Muscle layer of duodenum (tissue), 2 donors: Measurements from ENCODE around the gene ZNF18.

Source experiments
- H3K27ac ChIP-seq: one replicate; pipeline ENCODE4 v1.7.0; 2013; ENCODE audit warnings: mild to moderate bottlenecking, low read length
- H3K27me3 ChIP-seq: one replicate; pipeline ENCODE4 v1.7.0; 2013; ENCODE audit warnings: low read depth, mild to moderate bottlenecking, control low read depth, low read length
- H3K36me3 ChIP-seq, 2 donors: one replicate each; pipeline ENCODE4 v1.7.0; 2013; ENCODE audit warnings: low read length in 2 of 2, control low read depth in 1 of 2, mild to moderate bottlenecking in 1 of 2; ENCODE audit not compliant: insufficient read depth in 2 of 2, control insufficient read depth in 1 of 2
- H3K4me1 ChIP-seq, 2 donors: one replicate each; pipeline ENCODE4 v1.7.0; 2013; ENCODE audit warnings: low read length in 2 of 2, mild to moderate bottlenecking in 2 of 2, control low read depth in 1 of 2, moderate library complexity in 1 of 2; ENCODE audit not compliant: insufficient read depth in 2 of 2, control insufficient read depth in 1 of 2
- H3K4me3 ChIP-seq, 2 donors: one replicate each; pipeline ENCODE4 v1.7.0; 2013; ENCODE audit warnings: low read length in 2 of 2, low read depth in 1 of 2, mild to moderate bottlenecking in 1 of 2
- H3K9me3 ChIP-seq, 2 donors: one replicate each; pipeline ENCODE4 v1.7.0; 2013; ENCODE audit warnings: low read length in 2 of 2, control low read depth in 1 of 2, mild to moderate bottlenecking in 1 of 2; ENCODE audit not compliant: control insufficient read depth in 1 of 2
- donor health status: healthy.

Gene ZNF18, protein sequence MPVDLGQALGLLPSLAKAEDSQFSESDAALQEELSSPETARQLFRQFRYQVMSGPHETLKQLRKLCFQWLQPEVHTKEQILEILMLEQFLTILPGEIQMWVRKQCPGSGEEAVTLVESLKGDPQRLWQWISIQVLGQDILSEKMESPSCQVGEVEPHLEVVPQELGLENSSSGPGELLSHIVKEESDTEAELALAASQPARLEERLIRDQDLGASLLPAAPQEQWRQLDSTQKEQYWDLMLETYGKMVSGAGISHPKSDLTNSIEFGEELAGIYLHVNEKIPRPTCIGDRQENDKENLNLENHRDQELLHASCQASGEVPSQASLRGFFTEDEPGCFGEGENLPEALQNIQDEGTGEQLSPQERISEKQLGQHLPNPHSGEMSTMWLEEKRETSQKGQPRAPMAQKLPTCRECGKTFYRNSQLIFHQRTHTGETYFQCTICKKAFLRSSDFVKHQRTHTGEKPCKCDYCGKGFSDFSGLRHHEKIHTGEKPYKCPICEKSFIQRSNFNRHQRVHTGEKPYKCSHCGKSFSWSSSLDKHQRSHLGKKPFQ

DNA sequence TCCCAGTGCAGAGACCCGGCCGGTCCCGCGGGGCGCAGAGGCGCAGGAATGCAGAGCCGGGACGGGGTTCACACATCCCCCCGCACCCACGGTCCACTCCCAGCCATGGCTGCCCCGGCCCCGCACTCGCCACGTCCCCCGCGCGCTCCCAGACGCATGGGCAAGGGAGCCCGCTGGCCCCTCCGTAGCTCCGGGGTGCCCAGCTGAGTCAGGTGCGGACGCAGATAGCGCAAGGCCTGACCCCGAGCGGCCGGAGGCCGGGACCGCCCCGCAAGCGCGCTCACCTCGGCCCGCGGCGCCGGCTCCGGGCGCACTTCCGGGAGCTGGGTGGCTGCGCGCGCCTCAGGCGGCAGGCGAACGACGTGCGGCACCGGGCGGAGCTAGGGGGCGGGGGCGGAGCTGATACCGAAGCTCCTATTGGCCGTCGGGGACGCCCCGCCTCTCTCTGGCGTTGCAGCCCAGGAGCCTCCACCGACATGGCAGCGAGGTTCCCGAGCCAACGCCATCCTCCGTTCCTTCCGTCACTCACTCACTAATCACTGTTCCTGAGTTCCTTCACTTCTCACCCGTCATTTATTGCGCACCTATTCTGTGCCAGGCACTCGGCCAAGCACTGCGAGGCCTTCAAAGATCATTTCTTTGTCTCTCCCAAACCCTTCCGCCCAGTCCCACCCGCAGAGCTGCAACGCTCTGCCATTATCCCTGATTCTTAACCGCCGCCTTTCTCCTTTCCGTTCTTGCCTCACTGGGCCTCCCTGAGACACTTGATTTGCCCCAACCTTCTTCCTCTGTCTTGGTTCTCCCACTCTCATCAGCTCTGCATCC is at the start of gene ZNF18:
ZNF18 (minus strand) TSS at position 329 of the 825 bp plus-strand sequence. CDS start 4,646 bp downstream, outside the sequence.
- Histone ChIP-seq H3K36me3 (peaks cover 0 to 5% of the 10 kb centered on the region in 2 donors), H3K4me1 (peaks cover 0 to 7% of the 10 kb centered on the region in 2 donors), H3K4me3 (peak within 1 kb of the TSS; percentile 75 to 87), H3K27me3 (no peaks in the 10 kb centered on the region), H3K9me3 (no peaks in the 10 kb centered on the region), H3K27ac (peak within 1 kb of the TSS; percentile 81)

- Histone ChIP-seq H3K9me3 (no peaks in the 10 kb centered on the region), H3K4me3 (no peak overlapping the region), H3K4me1 (peaks cover 4 to 12% of the 10 kb centered on the region in 2 donors), H3K27me3 (no peaks in the 10 kb centered on the region), H3K36me3 (no peaks in the 10 kb centered on the region), H3K27ac (no peak overlapping the region)
Observed at GRCh38 chr17:12046786-12047185, 49.5 kb upstream of the ZNF18 start.

DNA sequence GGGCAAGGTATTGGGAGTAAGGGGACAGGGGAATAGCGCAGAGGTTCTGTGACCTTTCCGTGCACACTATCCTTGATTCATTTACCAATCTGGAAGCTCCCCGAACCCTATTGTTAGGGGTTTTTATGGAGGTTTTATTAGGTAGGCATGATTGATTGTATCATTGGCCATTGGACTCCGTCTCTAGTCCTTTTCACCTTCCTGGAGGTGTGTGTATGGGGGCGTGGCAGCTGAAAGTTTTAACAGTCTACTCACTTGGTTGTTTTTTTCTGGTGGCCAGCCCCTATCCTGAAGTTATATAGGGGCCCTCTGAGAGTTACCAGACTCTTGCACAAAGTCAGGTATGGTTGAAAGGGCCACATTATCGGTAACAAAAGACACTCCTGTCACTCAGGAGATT is 46.4 kb upstream of the ZNF18 start:
- H3K9me3 ChIP-seq = no peaks in the 10 kb centered on the region
- H3K27ac ChIP-seq = no peak overlapping the region
- H3K27me3 ChIP-seq = no peaks in the 10 kb centered on the region
- H3K4me3 ChIP-seq = no peak overlapping the region
- no peaks in the 10 kb centered on the region for H3K36me3 ChIP-seq
- H3K4me1 ChIP-seq = peaks cover 0 to 12% of the 10 kb centered on the region in 2 donors

DNA sequence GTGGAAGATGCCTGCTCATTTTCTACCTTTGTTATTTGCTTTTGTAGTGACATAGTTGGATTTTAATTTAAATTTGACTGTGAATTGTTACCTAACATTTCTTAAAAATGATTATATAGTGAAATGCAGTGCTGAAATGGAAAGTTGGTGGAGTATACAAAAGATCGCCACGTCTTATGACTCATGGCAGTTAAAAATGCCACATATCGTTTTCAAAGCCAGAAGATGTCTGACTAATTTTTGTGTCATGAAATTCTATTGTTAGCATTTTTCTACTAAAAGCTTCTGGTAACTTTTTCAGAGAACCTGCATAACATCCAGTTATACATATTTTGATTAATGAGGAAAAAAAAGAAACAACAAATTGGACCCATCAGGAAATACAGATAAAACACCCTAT is 44.0 kb upstream of the ZNF18 start:
- Histone ChIP-seq H3K4me1 (peaks cover 0 to 8% of the 10 kb centered on the region in 2 donors), H3K4me3 (no peak overlapping the region), H3K27ac (no peak overlapping the region), H3K9me3 (no peaks in the 10 kb centered on the region), H3K27me3 (no peaks in the 10 kb centered on the region), H3K36me3 (no peaks in the 10 kb centered on the region)

- Histone ChIP-seq H3K27ac (no peak overlapping the region), H3K27me3 (no peaks in the 10 kb centered on the region), H3K4me1 (peaks cover 0 to 8% of the 10 kb centered on the region in 2 donors), H3K9me3 (no peaks in the 10 kb centered on the region), H3K36me3 (no peaks in the 10 kb centered on the region), H3K4me3 (no peak overlapping the region)
Observed at GRCh38 chr17:12040478-12040877, 43.2 kb upstream of the ZNF18 start.

DNA sequence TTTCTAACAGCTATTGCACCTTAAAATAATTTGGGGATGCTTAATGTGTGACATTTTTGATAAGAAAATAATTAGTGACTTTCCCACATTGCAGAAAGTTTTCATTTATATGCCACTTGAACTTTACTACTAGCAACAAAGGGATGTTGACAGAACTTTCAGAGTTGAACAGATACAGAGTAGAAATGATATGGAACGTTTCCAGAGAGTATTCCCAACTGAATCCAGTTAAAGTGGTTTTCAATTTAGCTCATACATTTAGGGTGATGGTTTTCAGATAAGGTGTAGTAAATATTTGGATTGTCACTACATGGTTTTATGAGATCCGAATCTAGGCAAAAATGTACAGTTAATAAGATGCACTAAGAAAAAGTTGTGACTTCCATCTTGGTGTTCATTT is 40.7 kb upstream of the ZNF18 start:
- Histone ChIP-seq H3K27me3 (no peaks in the 10 kb centered on the region), H3K4me1 (peaks cover 0 to 8% of the 10 kb centered on the region in 2 donors), H3K9me3 (no peaks in the 10 kb centered on the region), H3K27ac (no peak overlapping the region), H3K4me3 (no peak overlapping the region), H3K36me3 (no peaks in the 10 kb centered on the region)

- H3K4me1 ChIP-seq = peaks cover 0 to 8% of the 10 kb centered on the region in 2 donors
- H3K27me3 ChIP-seq = no peaks in the 10 kb centered on the region
- H3K27ac ChIP-seq = no peak overlapping the region
- no peaks in the 10 kb centered on the region for H3K36me3 ChIP-seq
- H3K9me3 ChIP-seq = no peaks in the 10 kb centered on the region
- no peak overlapping the region for H3K4me3 ChIP-seq
Observed at GRCh38 chr17:12035673-12036072, 38.4 kb upstream of the ZNF18 start.

- H3K36me3 ChIP-seq = no peaks in the 10 kb centered on the region
- H3K27me3 ChIP-seq = no peaks in the 10 kb centered on the region
- H3K9me3 ChIP-seq = no peaks in the 10 kb centered on the region
- peaks cover 0 to 8% of the 10 kb centered on the region in 2 donors for H3K4me1 ChIP-seq
- no peak overlapping the region for H3K4me3 ChIP-seq
- no peak overlapping the region for H3K27ac ChIP-seq
Observed at GRCh38 chr17:12034538-12034937, 37.3 kb upstream of the ZNF18 start.

DNA sequence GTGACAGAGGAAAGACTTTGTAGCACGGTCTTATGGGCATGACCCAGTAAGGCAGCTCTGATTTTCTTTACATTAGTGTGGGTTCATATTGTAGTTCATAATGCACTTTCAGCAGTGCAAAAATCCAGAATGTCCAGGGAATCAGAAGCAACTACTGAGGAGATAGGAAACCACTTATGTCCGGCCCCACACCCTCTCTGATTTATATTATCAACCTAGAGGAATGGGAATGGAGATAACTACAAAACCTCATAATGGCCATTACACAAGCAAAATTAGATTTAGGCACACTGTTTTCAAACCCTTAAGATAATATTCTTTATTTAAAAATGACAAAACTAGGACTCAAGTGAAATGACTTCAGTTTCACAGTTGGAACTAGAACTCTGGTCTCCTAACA is 31.3 kb upstream of the ZNF18 start:
- no peak overlapping the region for H3K27ac ChIP-seq
- no peak overlapping the region for H3K4me3 ChIP-seq
- peaks cover 0 to 5% of the 10 kb centered on the region in 2 donors for H3K4me1 ChIP-seq
- H3K36me3 ChIP-seq = no peaks in the 10 kb centered on the region
- no peaks in the 10 kb centered on the region for H3K27me3 ChIP-seq
- no peaks in the 10 kb centered on the region for H3K9me3 ChIP-seq

DNA sequence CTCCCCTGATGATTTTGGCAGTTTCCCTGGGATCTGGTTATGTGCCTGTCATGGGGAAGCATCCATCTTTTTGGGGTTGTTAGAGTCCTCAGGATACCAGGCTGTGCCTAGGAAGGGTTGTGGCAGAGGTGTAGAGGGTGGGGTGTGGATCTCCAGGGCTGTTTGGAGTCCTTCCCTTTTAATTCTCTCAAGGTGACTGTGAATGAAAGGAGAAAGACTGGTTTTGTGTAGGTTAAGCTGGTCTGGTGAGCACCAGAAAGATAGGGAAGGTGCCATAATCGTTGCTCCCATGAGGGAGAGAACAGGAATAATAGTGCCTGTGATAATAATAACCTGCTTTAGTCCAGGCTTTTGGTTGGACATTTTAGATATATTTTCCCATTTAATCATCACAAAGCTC is 30.4 kb upstream of the ZNF18 start:
- Histone ChIP-seq H3K9me3 (no peaks in the 10 kb centered on the region), H3K27ac (no peak overlapping the region), H3K36me3 (no peaks in the 10 kb centered on the region), H3K4me3 (no peak overlapping the region), H3K4me1 (peaks cover 4 to 5% of the 10 kb centered on the region in 2 donors), H3K27me3 (no peaks in the 10 kb centered on the region)

GRCh38 chr17:12024327-12024726 is 27.1 kb upstream of the ZNF18 start:
- Histone ChIP-seq H3K27me3 (no peaks in the 10 kb centered on the region), H3K27ac (no peak overlapping the region), H3K36me3 (no peaks in the 10 kb centered on the region), H3K9me3 (no peaks in the 10 kb centered on the region), H3K4me3 (no peak overlapping the region), H3K4me1 (peaks cover 5 to 20% of the 10 kb centered on the region in 2 donors)
